A673 (cell line): ENCODE measurements around the gene C11orf21. TPM values are rescaled to one million over a fixed set of nuclear protein-coding genes. Genes with fewer than 3 reads are reported as not detected.
A peak's percentile ranks its signal among the peaks of the same experiment; 100 is the strongest.

Source experiments
- BruUV-seq: library from RNA; stranded (reverse); fragments of 400-500 nt; replicated peaks from 2 replicates; lab custom pipeline; 2021; lab: Mats Ljungman, UMichigan
- CTCF ChIA-PET: fragments of 300-600 bp; sonication (Branson Sonifier 250); formaldehyde crosslinking; loops from one replicate; lab custom pipeline; 2022; ENCODE audit warnings: antibody characterized with exemption; lab: Charles Lee
- POLR2A ChIA-PET: fragments of 300-600 bp; sonication (Branson Sonifier 250); formaldehyde crosslinking; loops from one replicate; lab custom pipeline; 2022; ENCODE audit warnings: antibody characterized with exemption; ENCODE audit not compliant: low non-redundant PET; lab: Charles Lee
- DNase-seq: peaks from one replicate; pipeline ENCODE4 v3.0.0-alpha.2; 2015; ENCODE audit warnings: low spot score
- H3K27ac ChIP-seq: fragments of 200-600 bp; sonication (generic); 2 replicates; pipeline ENCODE4 v1.5.1; 2016; ENCODE audit warnings: mixed run types, low read depth, mild to moderate bottlenecking, mixed read lengths, antibody characterized with exemption, low read length; ENCODE audit not compliant: poor library complexity, severe bottlenecking
- H3K27me3 ChIP-seq: fragments of 200-600 bp; sonication (generic); replicated peaks from 2 replicates; pipeline ENCODE4 v1.6.1; 2017; ENCODE audit warnings: mixed run types, low read depth, mild to moderate bottlenecking, mixed read lengths, antibody characterized with exemption, low read length; ENCODE audit not compliant: insufficient read depth, poor library complexity
- H3K36me3 ChIP-seq: fragments of 200-600 bp; sonication (generic); 2 replicates; pipeline ENCODE4 v1.6.1; 2016; ENCODE audit warnings: mixed run types, mild to moderate bottlenecking, mixed read lengths, antibody characterized with exemption, low read length; ENCODE audit not compliant: insufficient read depth, poor library complexity, severe bottlenecking
- H3K4me1 ChIP-seq: fragments of 200-600 bp; sonication (generic); 2 replicates; pipeline ENCODE4 v1.6.1; 2017; ENCODE audit warnings: mixed run types, mild to moderate bottlenecking, mixed read lengths, antibody characterized with exemption, low read length; ENCODE audit not compliant: insufficient read depth, poor library complexity, severe bottlenecking
- H3K4me3 ChIP-seq: fragments of 200-600 bp; sonication (generic); 2 replicates; pipeline ENCODE4 v1.5.1; 2016; ENCODE audit warnings: low read depth, mixed run types, mild to moderate bottlenecking, mixed read lengths, low read length; ENCODE audit not compliant: poor library complexity, severe bottlenecking
- H3K9me3 ChIP-seq: fragments of 200-600 bp; sonication (generic); 2 replicates; pipeline ENCODE4 v1.6.1; 2016; ENCODE audit warnings: mixed run types, low read depth, mild to moderate bottlenecking, mixed read lengths, antibody characterized with exemption, low read length; ENCODE audit not compliant: poor library complexity, severe bottlenecking
- EZH2 ChIP-seq: fragments of 200-600 bp; sonication (generic); IDR thresholded peaks from 2 replicates; pipeline ENCODE4 v1.6.1; 2017; ENCODE audit warnings: borderline replicate concordance, low read depth, mild to moderate bottlenecking, mixed read lengths, antibody characterized with exemption, low read length; ENCODE audit not compliant: poor library complexity, severe bottlenecking
- intact Hi-C: fragments of 100-400 bp; cut with micrococcal nuclease; formaldehyde crosslinking; loops from one replicate; pipeline ENCODE4 v1.10.0; 2022; ENCODE audit not compliant: unreplicated experiment
- total RNA-seq: library from RNA; stranded (reverse); gene quantifications from 2 replicates; pipeline ENCODE4 v1.2.3, GENCODE V29; 2021
- TF ChIP-seq, protein P1 (sequence below): fragments of 300-800, 200-600 bp; sonication (generic); conservative IDR thresholded peaks from 2 replicates; pipeline ENCODE4 v1.5.1; 2017; ENCODE audit warnings: low read depth, mild to moderate bottlenecking, antibody characterized with exemption, low read length, moderate library complexity, mixed read lengths

C11orf21 gene
- total RNA-seq, 1 experiment from 2014 or later, result not detected

DNA sequence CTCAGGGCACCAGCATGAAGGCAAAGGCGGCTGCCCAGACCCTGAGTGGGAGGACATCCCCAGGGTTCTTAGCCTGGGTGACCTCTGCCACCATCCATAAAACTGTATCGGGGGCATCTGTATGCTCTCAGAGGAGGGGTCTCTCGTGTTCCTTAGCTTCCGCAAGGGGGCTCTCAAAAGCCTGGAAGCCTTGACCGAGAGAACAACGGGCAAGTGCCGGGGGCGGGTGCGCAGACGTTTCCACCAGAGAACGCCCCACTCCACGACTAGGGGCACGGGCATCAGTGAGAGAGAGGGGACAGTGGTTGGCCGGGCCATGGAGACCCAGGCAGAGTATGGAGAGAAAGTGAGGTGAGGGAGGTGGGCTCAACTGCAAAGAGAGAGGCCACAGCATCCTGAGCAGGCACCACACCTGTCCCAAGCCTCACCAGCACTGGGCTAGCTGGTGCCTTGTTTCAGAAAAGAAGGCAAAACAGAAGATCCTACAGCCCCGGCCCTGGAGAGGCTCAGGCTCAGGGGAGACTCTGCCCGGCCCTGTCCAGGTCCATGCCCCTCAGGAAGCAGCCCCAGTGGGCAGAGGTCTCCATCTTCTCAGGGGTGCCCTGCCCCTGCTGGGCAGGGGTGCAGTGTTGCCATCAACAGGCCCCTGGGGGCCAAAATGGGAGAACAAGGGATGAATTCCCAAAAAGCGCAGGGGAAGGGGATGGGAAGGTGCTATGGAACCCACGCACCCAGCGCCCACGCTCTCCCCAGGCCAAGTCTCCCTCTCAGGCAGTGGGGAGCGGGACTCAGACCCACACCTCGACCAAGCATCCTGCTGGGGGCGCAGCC is 6.0 kb upstream of the C11orf21 start:
- intact Hi-C loops, result no loop called here
- Histone ChIP-seq H3K4me3 (no peak overlapping the region), H3K36me3 (no peaks in the 10 kb centered on the region), H3K27me3 (no peaks in the 10 kb centered on the region), H3K9me3 (no peaks in the 10 kb centered on the region), H3K27ac (no peak overlapping the region), H3K4me1 (peaks cover 6% of the 10 kb centered on the region)
- DNase-seq, result no peak
- POLR2A ChIA-PET, result no interaction called here
- CTCF ChIA-PET, result no interaction called here
- TF ChIP-seq EZH2, result no peak
- TF ChIP-seq, protein P1, sequence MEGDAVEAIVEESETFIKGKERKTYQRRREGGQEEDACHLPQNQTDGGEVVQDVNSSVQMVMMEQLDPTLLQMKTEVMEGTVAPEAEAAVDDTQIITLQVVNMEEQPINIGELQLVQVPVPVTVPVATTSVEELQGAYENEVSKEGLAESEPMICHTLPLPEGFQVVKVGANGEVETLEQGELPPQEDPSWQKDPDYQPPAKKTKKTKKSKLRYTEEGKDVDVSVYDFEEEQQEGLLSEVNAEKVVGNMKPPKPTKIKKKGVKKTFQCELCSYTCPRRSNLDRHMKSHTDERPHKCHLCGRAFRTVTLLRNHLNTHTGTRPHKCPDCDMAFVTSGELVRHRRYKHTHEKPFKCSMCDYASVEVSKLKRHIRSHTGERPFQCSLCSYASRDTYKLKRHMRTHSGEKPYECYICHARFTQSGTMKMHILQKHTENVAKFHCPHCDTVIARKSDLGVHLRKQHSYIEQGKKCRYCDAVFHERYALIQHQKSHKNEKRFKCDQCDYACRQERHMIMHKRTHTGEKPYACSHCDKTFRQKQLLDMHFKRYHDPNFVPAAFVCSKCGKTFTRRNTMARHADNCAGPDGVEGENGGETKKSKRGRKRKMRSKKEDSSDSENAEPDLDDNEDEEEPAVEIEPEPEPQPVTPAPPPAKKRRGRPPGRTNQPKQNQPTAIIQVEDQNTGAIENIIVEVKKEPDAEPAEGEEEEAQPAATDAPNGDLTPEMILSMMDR, result no peak
- no TSS peak for BruUV-seq

- intact Hi-C loops, result no loop called here
- Histone ChIP-seq H3K27me3 (no peaks in the 10 kb centered on the region), H3K4me3 (no peak overlapping the region), H3K27ac (no peak overlapping the region), H3K36me3 (no peaks in the 10 kb centered on the region), H3K4me1 (peaks cover 6% of the 10 kb centered on the region), H3K9me3 (no peaks in the 10 kb centered on the region)
- DNase-seq, result peak; percentile 15
- no TSS peak for BruUV-seq
- ChIA-PET CTCF (interaction anchor here (3.5 kb wide), 1 partner anchor 113 kb away, joined by 74 read pairs; no protein-coding TSS in a partner anchor), POLR2A (interaction anchor here (0.7 kb wide), 1 partner anchor 59 kb away, joined by 4 read pairs; no protein-coding TSS in a partner anchor)
- no peak for TF ChIP-seq EZH2
- TF ChIP-seq, protein P1, result no peak
Observed at GRCh38 chr11:2306877-2307500, 5.3 kb upstream of the C11orf21 start.

DNA sequence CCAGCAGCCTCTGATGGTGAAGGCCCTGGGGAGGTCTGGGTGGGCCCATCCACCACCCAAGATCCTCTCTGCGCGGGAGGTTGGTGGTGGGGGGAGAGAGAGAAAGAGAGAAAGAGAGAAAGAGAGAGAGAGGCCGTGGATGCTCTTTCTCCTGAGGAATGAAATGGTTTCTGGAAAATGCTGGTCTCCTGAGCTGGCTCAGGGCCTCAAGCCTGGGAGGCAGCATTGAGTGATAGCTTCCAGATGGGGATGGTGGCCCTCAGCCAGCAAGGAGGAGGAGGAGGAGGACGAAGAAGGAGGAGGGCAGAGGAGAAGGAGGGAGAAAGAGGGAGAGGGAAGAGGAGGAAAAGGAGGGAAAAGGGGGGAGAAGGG is 4.7 kb upstream of the C11orf21 start:
- no TSS peak for BruUV-seq
- DNase-seq, result peak; percentile 43
- no peak for TF ChIP-seq EZH2
- TF ChIP-seq, protein P1, result no peak
- intact Hi-C loops, result no loop called here
- peak overlapping the region; percentile 71 for H3K27ac ChIP-seq
- H3K27me3 ChIP-seq, result no peaks in the 10 kb centered on the region
- no peaks in the 10 kb centered on the region for H3K9me3 ChIP-seq
- ChIA-PET POLR2A (no interaction called here), CTCF (interaction anchor here (0.5 to 3.5 kb wide), 3 partner anchors 114 to 568 kb away, joined by 3 to 74 read pairs (median 6); no protein-coding TSS in a partner anchor)
- no peaks in the 10 kb centered on the region for H3K36me3 ChIP-seq
- peaks cover 6% of the 10 kb centered on the region for H3K4me1 ChIP-seq
- H3K4me3 ChIP-seq, result no peak overlapping the region
